Activated T-helper 1 cell treated with anti-CD3 and anti-CD28 coated beads, Interleukin-12 subunit alpha, Interleukin-12 subunit beta, Interleukin-2, Interleukin-4 antibody, amounts not matched to agents 30 ng/mL and 10 ng/mL and 1 ng/mL, durations not matched to agents 14 hours and 24 hours and 36 hours (primary cell): ENCODE data around the gene PHF2. TPM values are rescaled to one million over a fixed set of nuclear protein-coding genes. Genes with fewer than 3 reads are reported as not detected.
"Not testable (repeated sequence)": the region's sequence is repeated elsewhere in the genome, so short reads cannot be mapped to it uniquely, and the experiment has no call there.

Experiments
- DNase-seq: peaks from one replicate; pipeline ENCODE4 v3.0.0; 2021; ENCODE audit warnings: low spot score
- H3K27ac Mint-ChIP-seq: one replicate; pipeline ENCODE4 v1.8.0; 2021; ENCODE audit warnings: mild to moderate bottlenecking, mixed read lengths
- H3K27me3 Mint-ChIP-seq: one replicate; pipeline ENCODE4 v1.8.0; 2022; ENCODE audit warnings: mild to moderate bottlenecking, moderate library complexity, mixed read lengths; ENCODE audit not compliant: insufficient read depth
- H3K36me3 Mint-ChIP-seq: one replicate; pipeline ENCODE4 v1.8.0; 2021; ENCODE audit warnings: low read depth, mixed read lengths
- H3K4me1 Mint-ChIP-seq: one replicate; pipeline ENCODE4 v1.8.0; 2021; ENCODE audit warnings: low read depth, mixed read lengths
- H3K4me3 Mint-ChIP-seq: one replicate; pipeline ENCODE4 v1.8.0; 2021; ENCODE audit warnings: mild to moderate bottlenecking, moderate library complexity, mixed read lengths
- H3K9me3 Mint-ChIP-seq: one replicate; pipeline ENCODE4 v1.8.0; 2021; ENCODE audit warnings: mixed read lengths
- intact Hi-C: fragments of 100-400 bp; cut with micrococcal nuclease; formaldehyde crosslinking; loops from one replicate; pipeline ENCODE4 v1.15.1; 2024
- total RNA-seq: library from RNA; stranded (reverse); gene quantifications from 2 replicates; pipeline ENCODE4 v1.2.3, GENCODE V29; 2022

The PHF2 gene
- total RNA-seq, 1 donor from 2014 or later: 24.5 TPM

- DNase-seq: no peak
- Mint-ChIP-seq H3K27ac (no peak overlapping the region), H3K4me1 (no peaks in the 10 kb centered on the region), H3K27me3 (no peaks in the 10 kb centered on the region), H3K36me3 (peaks cover 4% of the 10 kb centered on the region), H3K9me3 (no peaks in the 10 kb centered on the region), H3K4me3 (no peak overlapping the region)
- intact Hi-C loops: no loop called here
Measured at GRCh38 chr9:93669116-93669957, 93.0 kb downstream of the PHF2 start.

GRCh38 chr9:93669958-93670207 lies 93.5 kb downstream of the PHF2 start:
- intact Hi-C loops: no loop called here
- no peak overlapping the region for H3K4me3 Mint-ChIP-seq
- H3K27me3 Mint-ChIP-seq: no peaks in the 10 kb centered on the region
- no peak for DNase-seq
- no peaks in the 10 kb centered on the region for H3K4me1 Mint-ChIP-seq
- no peak overlapping the region for H3K27ac Mint-ChIP-seq
- H3K9me3 Mint-ChIP-seq: no peaks in the 10 kb centered on the region
- peaks cover 5% of the 10 kb centered on the region for H3K36me3 Mint-ChIP-seq

GRCh38 chr9:93670208-93671019 lies 94.0 kb downstream of the PHF2 start:
- no peaks in the 10 kb centered on the region for H3K27me3 Mint-ChIP-seq
- intact Hi-C loops: no loop called here
- no peak for DNase-seq
- no peak overlapping the region for H3K27ac Mint-ChIP-seq
- H3K4me3 Mint-ChIP-seq: no peak overlapping the region
- H3K9me3 Mint-ChIP-seq: no peaks in the 10 kb centered on the region
- H3K4me1 Mint-ChIP-seq: no peaks in the 10 kb centered on the region
- H3K36me3 Mint-ChIP-seq: peaks cover 5% of the 10 kb centered on the region

GRCh38 chr9:93671020-93671338 lies 94.6 kb downstream of the PHF2 start:
- no peak overlapping the region for H3K4me3 Mint-ChIP-seq

GRCh38 chr9:93672330-93673020 lies 96.1 kb downstream of the PHF2 start:
- H3K36me3 Mint-ChIP-seq, H3K4me3 Mint-ChIP-seq, H3K27ac Mint-ChIP-seq, H3K4me1 Mint-ChIP-seq, DNase-seq, H3K27me3 Mint-ChIP-seq, intact Hi-C loops, H3K9me3 Mint-ChIP-seq: not testable (repeated sequence)

More at GRCh38 chr9:93671020-93671338, 94.6 kb downstream of the PHF2 start:
- Mint-ChIP-seq H3K27me3 (no peaks in the 10 kb centered on the region), H3K4me1 (no peaks in the 10 kb centered on the region), H3K36me3 (peaks cover 5% of the 10 kb centered on the region), H3K27ac (no peak overlapping the region), H3K9me3 (no peaks in the 10 kb centered on the region)
- no peak for DNase-seq
- intact Hi-C loops: no loop called here

GRCh38 chr9:93673021-93673838 lies 96.8 kb downstream of the PHF2 start:
- Mint-ChIP-seq H3K4me3 (no peak overlapping the region), H3K4me1 (no peaks in the 10 kb centered on the region), H3K36me3 (peaks cover 8% of the 10 kb centered on the region), H3K9me3 (no peaks in the 10 kb centered on the region), H3K27ac (no peak overlapping the region), H3K27me3 (no peaks in the 10 kb centered on the region)
- intact Hi-C loops: no loop called here
- DNase-seq: no peak

- Mint-ChIP-seq H3K4me1 (no peaks in the 10 kb centered on the region), H3K27me3 (no peaks in the 10 kb centered on the region), H3K4me3 (no peak overlapping the region), H3K9me3 (no peaks in the 10 kb centered on the region), H3K36me3 (peaks cover 8% of the 10 kb centered on the region), H3K27ac (no peak overlapping the region)
- intact Hi-C loops: no loop called here
- no peak for DNase-seq
Measured at GRCh38 chr9:93673839-93674334, 97.5 kb downstream of the PHF2 start.

- Mint-ChIP-seq H3K4me3 (no peak overlapping the region), H3K4me1 (no peaks in the 10 kb centered on the region), H3K36me3 (peaks cover 8% of the 10 kb centered on the region), H3K9me3 (no peaks in the 10 kb centered on the region), H3K27me3 (no peaks in the 10 kb centered on the region), H3K27ac (no peak overlapping the region)
- intact Hi-C loops: no loop called here
- no peak for DNase-seq
Measured at GRCh38 chr9:93674580-93675335, 98.4 kb downstream of the PHF2 start.

- Mint-ChIP-seq H3K36me3 (peaks cover 6% of the 10 kb centered on the region), H3K9me3 (no peaks in the 10 kb centered on the region), H3K27ac (no peak overlapping the region), H3K4me1 (no peaks in the 10 kb centered on the region), H3K4me3 (no peak overlapping the region), H3K27me3 (no peaks in the 10 kb centered on the region)
- no peak for DNase-seq
- intact Hi-C loops: no loop called here
Measured at GRCh38 chr9:93675336-93676150, 99.2 kb downstream of the PHF2 start.

- Mint-ChIP-seq H3K4me3 (no peak overlapping the region), H3K4me1 (no peaks in the 10 kb centered on the region), H3K27me3 (no peaks in the 10 kb centered on the region), H3K27ac (no peak overlapping the region), H3K9me3 (no peaks in the 10 kb centered on the region), H3K36me3 (peaks cover 6% of the 10 kb centered on the region)
- intact Hi-C loops: no loop called here
- DNase-seq: no peak
Measured at GRCh38 chr9:93676310-93677047, 100.1 kb downstream of the PHF2 start.

- H3K4me3 Mint-ChIP-seq: no peak overlapping the region
- no peaks in the 10 kb centered on the region for H3K9me3 Mint-ChIP-seq
- no peak for DNase-seq
- no peaks in the 10 kb centered on the region for H3K27me3 Mint-ChIP-seq
- peaks cover 6% of the 10 kb centered on the region for H3K36me3 Mint-ChIP-seq
- intact Hi-C loops: no loop called here
- no peaks in the 10 kb centered on the region for H3K4me1 Mint-ChIP-seq
- H3K27ac Mint-ChIP-seq: no peak overlapping the region
Measured at GRCh38 chr9:93677048-93677571, 100.7 kb downstream of the PHF2 start.
